ENCODE data around the gene PCSK4.
A peak's percentile ranks its signal among the peaks of the same experiment; 100 is the strongest.

The PCSK4 gene

DNA sequence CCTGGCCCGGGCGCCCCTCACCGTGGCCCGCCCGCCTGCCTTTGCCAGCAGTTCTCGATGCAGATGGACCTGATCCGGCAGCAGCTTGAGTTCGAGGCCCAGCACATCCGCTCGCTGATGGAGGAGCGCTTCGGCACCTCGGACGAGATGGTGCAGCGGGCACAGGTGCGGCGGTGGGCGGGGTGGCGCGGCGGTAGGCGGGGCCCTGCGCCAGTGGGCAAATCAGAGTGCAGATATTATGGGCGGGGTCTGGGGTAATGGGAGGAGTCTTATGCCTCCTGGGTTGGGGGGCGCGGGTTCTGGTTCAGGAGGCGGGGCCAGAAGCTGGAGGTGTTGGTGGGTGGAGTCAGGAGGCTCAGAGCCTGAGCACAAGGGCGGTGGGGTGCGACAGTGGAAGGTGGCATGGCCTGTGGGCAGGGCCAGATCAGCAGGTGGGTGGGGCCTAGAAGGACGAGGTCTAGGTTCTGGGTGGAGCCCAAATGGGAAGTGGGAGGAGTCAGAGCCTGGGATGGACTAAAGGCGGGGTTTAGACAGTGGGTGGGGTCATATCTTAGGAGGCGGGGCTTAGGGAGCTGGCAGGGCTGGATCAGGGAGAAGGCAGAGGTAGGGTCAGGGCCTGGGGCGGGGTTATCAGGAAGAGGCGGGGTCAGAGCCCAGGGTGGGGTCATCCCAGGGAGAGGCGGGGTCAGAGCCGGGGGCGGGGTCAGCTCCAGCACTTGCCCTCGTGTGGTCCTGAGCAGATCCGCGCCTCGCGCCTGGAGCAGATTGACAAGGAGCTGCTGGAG lies 34.6 kb downstream of the PCSK4 start:
- intact Hi-C loops (cut with DNase I; ENCODE audit: low total_unique reads), result no loop called here
- peaks cover 9 to 83% of the 10 kb centered on the region in 2 donors for H3K27me3 ChIP-seq
- peaks cover 0 to 54% (median 26%) of the 10 kb centered on the region in 4 donors for H3K4me1 ChIP-seq
- no peak for DNase-seq
- TF ChIP-seq, protein P1, sequence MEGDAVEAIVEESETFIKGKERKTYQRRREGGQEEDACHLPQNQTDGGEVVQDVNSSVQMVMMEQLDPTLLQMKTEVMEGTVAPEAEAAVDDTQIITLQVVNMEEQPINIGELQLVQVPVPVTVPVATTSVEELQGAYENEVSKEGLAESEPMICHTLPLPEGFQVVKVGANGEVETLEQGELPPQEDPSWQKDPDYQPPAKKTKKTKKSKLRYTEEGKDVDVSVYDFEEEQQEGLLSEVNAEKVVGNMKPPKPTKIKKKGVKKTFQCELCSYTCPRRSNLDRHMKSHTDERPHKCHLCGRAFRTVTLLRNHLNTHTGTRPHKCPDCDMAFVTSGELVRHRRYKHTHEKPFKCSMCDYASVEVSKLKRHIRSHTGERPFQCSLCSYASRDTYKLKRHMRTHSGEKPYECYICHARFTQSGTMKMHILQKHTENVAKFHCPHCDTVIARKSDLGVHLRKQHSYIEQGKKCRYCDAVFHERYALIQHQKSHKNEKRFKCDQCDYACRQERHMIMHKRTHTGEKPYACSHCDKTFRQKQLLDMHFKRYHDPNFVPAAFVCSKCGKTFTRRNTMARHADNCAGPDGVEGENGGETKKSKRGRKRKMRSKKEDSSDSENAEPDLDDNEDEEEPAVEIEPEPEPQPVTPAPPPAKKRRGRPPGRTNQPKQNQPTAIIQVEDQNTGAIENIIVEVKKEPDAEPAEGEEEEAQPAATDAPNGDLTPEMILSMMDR (IDR thresholded peaks at IDR 0.05), result no peak
- H3K4me3 ChIP-seq, result no peak overlapping the region
- no peaks in the 10 kb centered on the region for H3K9me3 ChIP-seq
- H3K36me3 ChIP-seq, result peaks cover 1 to 7% (median 2%) of the 10 kb centered on the region in 3 donors
- H3K27ac ChIP-seq, result no peak overlapping the region

DNA sequence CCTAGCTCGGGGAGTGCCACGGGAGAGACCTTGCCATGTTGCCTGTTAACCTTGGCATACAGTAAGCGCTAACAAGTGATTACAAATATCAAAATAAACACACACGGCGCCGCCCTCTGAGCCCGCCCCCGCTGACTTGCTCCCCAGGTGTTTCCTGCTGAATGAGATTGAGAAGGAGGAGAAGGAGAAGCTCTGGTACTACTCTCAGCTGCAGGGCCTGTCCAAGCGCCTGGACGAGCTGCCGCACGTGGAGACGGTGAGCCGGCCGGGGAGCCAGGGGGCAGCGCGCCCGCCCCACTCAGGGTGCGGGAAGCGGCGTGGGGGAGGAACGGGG lies 35.2 kb downstream of the PCSK4 start:
- intact Hi-C loops (cut with DNase I; ENCODE audit: low total_unique reads), result no loop called here
- peaks cover 14 to 89% of the 10 kb centered on the region in 2 donors for H3K27me3 ChIP-seq

DNA sequence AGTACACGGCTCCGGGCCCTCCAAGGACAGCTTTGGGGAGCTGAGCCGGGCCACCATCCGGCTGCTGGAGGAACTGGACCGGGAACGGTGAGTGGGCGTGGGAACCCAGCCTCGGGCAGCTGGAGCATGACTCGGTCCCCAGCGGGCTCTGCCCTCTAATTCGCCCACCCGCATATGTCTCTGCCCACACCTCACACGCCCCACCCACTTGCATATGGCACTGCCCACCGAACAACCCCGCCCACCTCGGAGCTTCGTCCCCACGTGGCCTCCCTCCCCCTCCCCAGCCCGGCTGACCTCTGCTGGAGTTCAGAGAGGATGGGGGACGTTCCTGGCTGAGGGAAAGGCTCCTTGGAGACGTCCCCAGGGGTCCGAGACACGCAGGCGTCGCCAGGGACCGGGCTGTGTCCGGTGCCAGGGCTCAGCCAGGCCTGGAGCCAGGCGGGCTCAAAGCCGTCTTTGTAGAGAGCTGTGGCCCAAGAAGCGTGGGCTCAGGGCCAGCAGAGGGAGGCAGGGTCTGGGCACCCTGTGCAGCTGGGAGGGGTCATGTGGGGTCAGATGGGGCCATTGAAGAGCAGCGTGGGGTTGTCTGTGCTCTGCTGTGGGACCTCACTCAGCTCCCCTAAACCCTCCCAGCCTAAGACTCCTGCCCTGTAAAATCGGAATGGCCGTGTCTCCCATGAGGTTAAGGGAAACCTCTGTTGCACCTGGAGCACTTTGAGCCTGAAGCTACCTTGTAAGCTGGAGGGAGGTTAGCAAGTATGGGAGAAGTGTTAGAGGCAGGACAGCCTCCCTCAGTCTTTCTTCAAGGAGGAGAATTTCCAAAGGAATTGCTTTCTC lies 36.4 kb downstream of the PCSK4 start:
- TF ChIP-seq, protein P1 (IDR thresholded peaks at IDR 0.05), result peak in 1 of 2 experiments; percentile 7
- H3K9me3 ChIP-seq, result no peaks in the 10 kb centered on the region
- no peak overlapping the region for H3K4me3 ChIP-seq
- no peaks in the 10 kb centered on the region for H3K36me3 ChIP-seq
- H3K27ac ChIP-seq, result no peak overlapping the region
- no peak for DNase-seq
- H3K4me1 ChIP-seq, result peaks cover 0 to 61% (median 29%) of the 10 kb centered on the region in 4 donors
- intact Hi-C loops (cut with DNase I; ENCODE audit: low total_unique reads), result no loop called here
- H3K27me3 ChIP-seq, result peaks cover 19 to 94% of the 10 kb centered on the region in 2 donors

More for the DNA sequence above, 35.2 kb downstream of the PCSK4 start:
- H3K4me1 ChIP-seq, result peaks cover 0 to 55% (median 27%) of the 10 kb centered on the region in 4 donors
- no peak for DNase-seq
- H3K4me3 ChIP-seq, result no peak overlapping the region
- peaks cover 0 to 2% (median 0%) of the 10 kb centered on the region in 3 donors for H3K36me3 ChIP-seq
- H3K27ac ChIP-seq, result no peak overlapping the region
- TF ChIP-seq, protein P1 (IDR thresholded peaks at IDR 0.05), result no peak
- no peaks in the 10 kb centered on the region for H3K9me3 ChIP-seq

GRCh38 chr19:1452802-1453524 lies 37.2 kb downstream of the PCSK4 start:
- intact Hi-C loops (cut with DNase I; ENCODE audit: low total_unique reads), result no loop called here
- TF ChIP-seq, protein P1 (IDR thresholded peaks at IDR 0.05), result no peak
- no peak for DNase-seq
- H3K4me1 ChIP-seq, result peaks cover 0 to 61% (median 29%) of the 10 kb centered on the region in 4 donors
- no peaks in the 10 kb centered on the region for H3K9me3 ChIP-seq
- peaks cover 19 to 91% of the 10 kb centered on the region in 2 donors for H3K27me3 ChIP-seq
- no peak overlapping the region for H3K4me3 ChIP-seq
- H3K36me3 ChIP-seq, result no peaks in the 10 kb centered on the region
- no peak overlapping the region for H3K27ac ChIP-seq

All from tibial artery (tissue), 4 donors.